VCaP (cell line): ENCODE measurements around the gene FAM184B.

Experiments
- H3K27ac ChIP-seq: fragments of 450-650 bp; 2 replicates; pipeline ENCODE4 v1.5.1; 2017
- TF ChIP-seq, protein P1 (sequence below): fragments of 450-650 bp; conservative IDR thresholded peaks from 2 replicates; pipeline ENCODE4 v1.5.1; 2017; ENCODE audit warnings: mild to moderate bottlenecking, moderate library complexity

Gene FAM184B

DNA sequence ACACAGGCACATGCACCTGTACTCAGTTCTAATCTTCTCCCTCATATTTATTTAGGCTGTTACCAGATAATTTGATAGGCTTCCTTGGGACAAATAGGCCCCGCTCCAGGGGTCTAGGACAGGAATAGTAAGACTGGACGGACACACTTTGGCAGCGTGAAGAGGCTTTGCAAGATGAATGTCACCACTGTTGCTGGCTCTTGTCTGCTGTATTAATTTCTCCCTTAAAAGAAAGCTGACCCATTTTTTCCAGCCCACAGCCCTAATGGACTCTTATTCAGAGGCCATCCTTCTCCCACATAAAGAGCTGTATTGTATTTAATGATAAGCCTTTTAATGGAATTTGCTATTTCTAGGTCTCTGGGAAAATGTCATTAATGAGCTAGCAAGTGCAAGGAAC, 18.0 kb downstream of the FAM184B start:
- TF ChIP-seq, protein P1, sequence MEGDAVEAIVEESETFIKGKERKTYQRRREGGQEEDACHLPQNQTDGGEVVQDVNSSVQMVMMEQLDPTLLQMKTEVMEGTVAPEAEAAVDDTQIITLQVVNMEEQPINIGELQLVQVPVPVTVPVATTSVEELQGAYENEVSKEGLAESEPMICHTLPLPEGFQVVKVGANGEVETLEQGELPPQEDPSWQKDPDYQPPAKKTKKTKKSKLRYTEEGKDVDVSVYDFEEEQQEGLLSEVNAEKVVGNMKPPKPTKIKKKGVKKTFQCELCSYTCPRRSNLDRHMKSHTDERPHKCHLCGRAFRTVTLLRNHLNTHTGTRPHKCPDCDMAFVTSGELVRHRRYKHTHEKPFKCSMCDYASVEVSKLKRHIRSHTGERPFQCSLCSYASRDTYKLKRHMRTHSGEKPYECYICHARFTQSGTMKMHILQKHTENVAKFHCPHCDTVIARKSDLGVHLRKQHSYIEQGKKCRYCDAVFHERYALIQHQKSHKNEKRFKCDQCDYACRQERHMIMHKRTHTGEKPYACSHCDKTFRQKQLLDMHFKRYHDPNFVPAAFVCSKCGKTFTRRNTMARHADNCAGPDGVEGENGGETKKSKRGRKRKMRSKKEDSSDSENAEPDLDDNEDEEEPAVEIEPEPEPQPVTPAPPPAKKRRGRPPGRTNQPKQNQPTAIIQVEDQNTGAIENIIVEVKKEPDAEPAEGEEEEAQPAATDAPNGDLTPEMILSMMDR: no peak
- H3K27ac ChIP-seq: no peak overlapping the region

DNA sequence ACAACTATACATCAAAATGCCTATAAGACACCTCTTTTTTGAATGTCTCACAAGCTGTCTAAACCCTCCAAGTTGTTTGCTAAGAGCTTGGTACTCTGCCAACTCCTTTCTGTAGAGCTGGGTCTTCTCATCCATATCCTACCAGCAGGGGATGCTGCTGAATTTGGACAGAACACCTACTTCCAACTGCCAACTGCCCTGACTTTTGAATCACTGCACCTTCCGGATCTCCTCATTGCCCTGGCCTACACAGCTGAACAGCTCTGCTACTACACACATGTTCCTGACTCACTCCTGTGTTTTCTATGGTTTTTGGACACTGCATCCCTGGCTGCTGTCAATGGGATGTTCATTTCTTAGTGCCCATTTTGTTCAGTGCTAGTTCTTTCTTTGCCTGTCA, 18.7 kb downstream of the FAM184B start:
- no peak overlapping the region for H3K27ac ChIP-seq
- TF ChIP-seq, protein P1: no peak; the same call in 1 of the 2 replicates

DNA sequence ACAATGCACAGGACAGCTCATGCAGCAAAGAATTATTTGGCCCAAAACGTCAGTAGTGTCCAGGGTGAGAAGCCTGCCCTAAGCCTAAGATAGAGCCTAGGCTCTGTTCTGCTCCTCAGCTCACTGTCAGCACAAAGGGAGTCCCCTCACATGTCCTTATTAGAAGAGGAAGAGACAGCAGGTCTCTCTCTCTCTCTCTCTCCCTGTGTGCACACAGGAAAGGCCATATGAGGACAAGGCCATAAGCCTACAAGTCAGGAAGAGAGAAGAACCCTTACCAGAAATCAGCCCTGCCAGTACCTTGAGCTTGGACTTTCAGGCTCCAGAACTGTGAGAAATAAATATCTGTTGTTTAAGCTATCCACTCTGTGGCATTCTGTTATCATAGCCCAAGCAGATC, 20.4 kb downstream of the FAM184B start:
- TF ChIP-seq, protein P1: no peak
- no peak overlapping the region for H3K27ac ChIP-seq

DNA sequence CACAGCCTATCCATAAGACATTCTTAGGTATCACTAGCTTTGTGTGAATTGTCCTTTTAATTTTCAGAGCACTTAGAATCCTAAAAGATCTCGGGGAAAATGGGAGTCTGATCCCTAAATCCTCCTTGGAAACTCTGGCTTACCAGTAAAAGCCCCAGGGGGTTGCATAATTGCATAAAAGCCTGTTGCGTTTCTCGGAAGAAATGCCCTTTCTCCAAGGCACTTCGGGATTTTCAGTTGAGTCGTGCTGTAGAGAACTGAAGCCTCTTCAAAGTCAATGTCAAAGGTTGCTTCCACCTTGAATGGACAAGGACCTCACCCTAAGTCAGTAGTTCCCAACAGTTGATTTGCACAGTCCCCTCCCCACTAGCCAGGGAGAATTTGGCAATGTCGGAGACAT, 20.8 kb downstream of the FAM184B start:
- H3K27ac ChIP-seq: no peak overlapping the region
- TF ChIP-seq, protein P1: no peak

DNA sequence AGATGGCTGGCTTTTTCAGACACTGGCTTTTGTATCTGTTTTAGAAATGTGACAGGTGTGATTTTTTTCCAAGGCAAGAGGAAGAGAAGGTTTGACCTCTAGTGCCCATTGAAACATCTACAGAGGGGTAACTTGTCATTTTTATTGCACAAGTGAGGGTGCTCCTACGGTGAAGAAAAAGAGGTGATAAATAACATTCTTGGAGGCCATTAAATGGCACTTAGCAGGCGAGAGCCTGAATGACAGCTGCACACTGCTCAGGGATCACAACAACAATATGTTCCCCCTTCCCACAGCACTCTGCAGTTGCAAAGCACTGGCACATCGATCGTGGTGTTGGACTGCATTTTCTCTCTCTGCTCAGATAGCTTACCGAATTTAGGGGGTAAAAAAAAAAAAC, 22.9 kb downstream of the FAM184B start:
- TF ChIP-seq, protein P1: no peak
- no peak overlapping the region for H3K27ac ChIP-seq

DNA sequence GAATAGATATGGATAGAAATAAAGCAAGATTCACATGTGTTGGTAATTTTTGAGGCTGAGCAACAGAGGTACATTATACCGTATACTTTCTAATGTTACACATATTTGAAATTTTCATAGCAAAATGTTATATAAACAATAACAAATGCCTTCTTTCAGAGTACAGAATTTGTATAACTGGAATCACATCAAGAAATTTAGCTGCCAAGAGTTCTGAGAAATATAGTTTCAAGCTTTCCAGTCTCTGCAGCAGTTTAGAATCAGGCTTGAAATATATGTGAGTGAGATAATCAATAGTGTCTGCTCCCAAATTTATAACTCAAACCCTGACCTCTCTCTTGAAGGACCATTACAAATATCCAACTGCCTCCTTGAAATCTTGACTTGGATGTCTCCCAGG, 23.8 kb downstream of the FAM184B start:
- no peak overlapping the region for H3K27ac ChIP-seq
- TF ChIP-seq, protein P1: no peak

DNA sequence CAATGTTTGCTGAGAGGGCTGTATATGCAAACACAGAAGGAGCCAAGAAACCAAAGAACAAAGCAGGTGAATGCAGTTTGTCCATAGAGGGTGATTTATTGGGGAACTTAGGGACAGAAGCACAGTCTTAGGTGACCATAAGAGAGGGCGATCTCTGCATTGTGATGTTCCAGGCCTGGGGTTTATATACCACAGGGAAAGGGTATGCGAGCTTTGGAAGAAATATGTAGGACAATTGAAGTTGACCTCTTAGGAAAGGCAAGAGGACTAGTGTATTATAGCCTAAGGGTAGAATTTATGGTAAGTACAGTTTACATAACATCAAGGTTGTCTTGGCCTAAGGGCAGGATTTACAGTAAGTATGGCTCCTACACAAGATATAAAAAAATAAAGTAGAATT, 27.8 kb downstream of the FAM184B start:
- TF ChIP-seq, protein P1: no peak
- peak overlapping the region; percentile 27; the same call in 1 of the 2 replicates for H3K27ac ChIP-seq

DNA sequence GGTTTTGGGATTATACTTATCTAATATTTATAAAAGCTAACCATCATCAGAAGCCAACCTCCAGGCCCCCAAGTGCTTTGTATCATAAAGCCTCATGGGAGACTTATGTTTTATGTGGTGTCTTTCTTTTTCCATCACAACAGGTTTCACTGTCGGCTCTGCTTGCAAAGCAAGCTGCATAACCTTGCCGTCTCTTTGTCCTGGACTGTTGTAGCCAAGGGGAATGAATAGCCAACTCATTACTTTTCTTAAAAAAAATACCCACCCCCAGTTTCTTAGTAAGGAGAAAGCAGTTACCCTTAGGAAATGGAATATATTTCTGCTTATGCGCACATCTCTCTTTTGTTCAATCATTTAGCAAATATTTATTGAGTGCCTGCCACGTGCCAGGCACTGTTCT, 40.7 kb downstream of the FAM184B start:
- no peak overlapping the region for H3K27ac ChIP-seq
- TF ChIP-seq, protein P1: no peak
